Activated T-cell treated with anti-CD3 and anti-CD28 coated beads for 24 hours (primary cell): ENCODE results near the gene GPR6.
A peak's percentile ranks its signal among the peaks of the same experiment; 100 is the strongest.

Experiments used
- DNase-seq: peaks from one replicate; pipeline ENCODE4 v3.0.0-alpha.2; 2020; ENCODE audit warnings: low read depth

The GPR6 gene, protein sequence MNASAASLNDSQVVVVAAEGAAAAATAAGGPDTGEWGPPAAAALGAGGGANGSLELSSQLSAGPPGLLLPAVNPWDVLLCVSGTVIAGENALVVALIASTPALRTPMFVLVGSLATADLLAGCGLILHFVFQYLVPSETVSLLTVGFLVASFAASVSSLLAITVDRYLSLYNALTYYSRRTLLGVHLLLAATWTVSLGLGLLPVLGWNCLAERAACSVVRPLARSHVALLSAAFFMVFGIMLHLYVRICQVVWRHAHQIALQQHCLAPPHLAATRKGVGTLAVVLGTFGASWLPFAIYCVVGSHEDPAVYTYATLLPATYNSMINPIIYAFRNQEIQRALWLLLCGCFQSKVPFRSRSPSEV

GRCh38 chr6:109978174-109979032 is at the start of gene GPR6:
TSS of gene GPR6 (plus strand) at chr6:109978311. CDS start at chr6:109979113, 802 bp downstream.
- peak; percentile 16 for DNase-seq

DNA sequence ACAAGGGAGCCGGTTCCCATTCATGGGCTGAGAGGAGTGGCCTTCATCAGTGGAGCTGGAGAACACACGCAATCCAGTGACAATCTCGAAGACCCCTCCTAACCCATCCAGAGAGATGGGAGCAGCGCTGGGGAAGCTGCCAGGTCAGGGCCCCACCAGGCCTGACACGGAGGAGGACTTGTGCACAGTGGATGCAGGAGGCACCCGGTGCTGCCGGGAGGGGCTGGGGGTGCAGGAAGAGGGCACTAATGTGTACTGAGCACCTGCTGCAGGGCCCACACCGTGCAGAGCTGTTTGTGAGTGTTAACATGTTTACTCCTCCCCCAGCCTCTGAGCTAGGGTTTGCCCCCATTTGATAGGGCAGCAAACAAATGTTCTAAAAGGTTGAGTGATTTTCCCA is 43.8 kb upstream of the GPR6 start:
- DNase-seq: no peak

DNA sequence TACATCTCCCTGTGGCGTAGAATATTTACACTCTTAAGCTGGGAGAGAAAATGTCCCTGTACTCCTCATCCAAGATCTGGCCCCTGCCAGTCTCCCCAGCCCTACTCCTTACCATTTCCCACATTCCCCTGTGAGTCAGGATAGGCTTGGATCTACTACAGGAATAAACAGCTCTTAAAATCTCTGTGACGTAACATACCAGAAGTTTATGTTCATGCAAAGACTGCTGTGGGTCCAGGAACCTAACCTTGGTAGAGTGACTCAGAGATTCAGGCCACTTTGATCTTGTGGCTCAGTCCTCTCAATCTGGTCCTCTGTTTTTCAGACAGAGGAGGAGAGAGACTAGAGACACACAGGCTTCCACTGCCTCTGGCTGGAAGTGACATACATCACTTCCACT is 38.5 kb upstream of the GPR6 start:
- DNase-seq: no peak

GRCh38 chr6:109944448-109944847 is 33.7 kb upstream of the GPR6 start:
- no peak for DNase-seq

- no peak for DNase-seq
Observed at GRCh38 chr6:109945091-109945490, 33.0 kb upstream of the GPR6 start.

DNA sequence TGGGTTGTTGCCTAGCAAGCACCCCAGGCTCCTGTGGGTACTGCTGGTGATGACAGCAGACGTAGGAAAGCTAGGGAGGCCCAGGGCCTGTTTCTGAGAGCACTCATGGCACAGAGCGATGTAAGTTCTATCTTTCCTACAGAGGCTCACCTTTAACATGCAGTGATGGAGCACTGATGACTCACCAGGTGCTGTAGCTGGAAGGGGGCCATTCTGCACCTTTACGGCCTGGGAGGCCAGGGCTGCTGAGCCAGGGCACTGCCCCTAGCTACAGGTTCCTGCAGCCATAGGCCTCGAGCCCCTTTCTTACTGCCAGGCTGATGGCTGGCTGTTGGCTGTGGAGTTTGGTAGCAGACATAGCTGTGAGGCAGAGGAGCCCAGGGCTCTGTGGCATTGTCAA is 31.1 kb upstream of the GPR6 start:
- no peak for DNase-seq

- no peak for DNase-seq
Observed at GRCh38 chr6:109949281-109950065, 28.6 kb upstream of the GPR6 start.

DNA sequence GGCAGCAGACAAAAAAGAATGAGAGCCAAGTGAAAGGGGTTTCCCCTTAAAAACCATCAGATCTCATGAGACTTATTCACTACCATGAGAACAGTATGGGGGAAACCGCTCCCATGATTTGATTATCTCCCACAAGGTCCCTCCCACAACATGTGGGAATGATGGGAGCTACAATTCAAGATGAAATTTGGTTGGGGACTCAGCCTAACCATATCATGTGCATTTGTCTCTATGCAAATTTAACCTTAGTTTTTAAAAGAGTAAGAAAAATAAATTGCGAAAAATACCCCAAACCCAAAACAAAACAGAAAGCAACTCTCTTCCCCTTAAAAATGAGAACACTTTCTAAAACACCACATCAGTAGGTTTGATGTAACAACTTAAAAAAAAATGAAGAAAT is 22.6 kb upstream of the GPR6 start:
- no peak for DNase-seq

- DNase-seq: no peak
Observed at GRCh38 chr6:109958626-109959025, 19.5 kb upstream of the GPR6 start.

DNA sequence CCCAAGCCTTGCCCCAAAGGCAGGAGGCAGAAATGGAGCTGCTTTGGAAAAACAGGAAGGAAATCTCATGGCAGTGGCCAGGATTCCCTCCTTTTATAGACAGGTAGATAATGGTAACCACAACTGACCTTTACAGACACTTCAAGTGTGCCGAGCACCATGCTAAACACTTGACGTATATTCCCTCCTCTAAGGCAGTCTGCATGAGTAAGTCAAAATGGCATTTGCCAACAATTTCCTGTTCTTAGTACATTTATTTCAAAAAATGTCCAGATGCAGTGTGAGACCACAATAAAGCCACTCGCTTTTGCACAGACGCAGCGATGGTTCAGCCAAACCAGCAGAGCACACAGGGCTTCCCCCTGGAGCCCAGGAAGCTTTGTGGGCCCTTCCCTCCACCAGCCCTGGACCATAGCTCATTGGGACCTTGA is 16.5 kb upstream of the GPR6 start:
- DNase-seq: no peak

DNA sequence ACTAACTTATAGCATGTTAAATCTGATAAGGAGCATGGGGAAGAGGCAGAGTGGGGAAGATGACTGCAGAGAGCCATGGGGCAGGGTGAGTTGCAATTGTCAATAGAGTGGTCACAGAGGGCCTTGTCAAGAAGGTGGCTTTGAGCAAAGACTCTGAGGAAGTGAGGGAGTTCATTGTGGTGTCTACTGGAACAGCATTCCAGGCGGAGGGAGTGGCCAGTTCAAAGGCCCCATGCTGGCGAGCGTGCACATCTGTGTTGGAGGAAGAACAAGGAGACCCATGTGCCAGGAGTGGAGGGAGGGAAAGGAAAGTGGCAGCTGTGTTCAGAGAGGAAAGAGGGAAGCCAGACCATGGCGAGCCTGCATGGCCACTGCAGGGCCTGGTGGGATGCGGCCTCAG is 15.8 kb upstream of the GPR6 start:
- no peak for DNase-seq

- no peak for DNase-seq
Observed at GRCh38 chr6:109963598-109964170, 14.4 kb upstream of the GPR6 start.

GRCh38 chr6:109964949-109965348 is 13.2 kb upstream of the GPR6 start:
- no peak for DNase-seq

DNA sequence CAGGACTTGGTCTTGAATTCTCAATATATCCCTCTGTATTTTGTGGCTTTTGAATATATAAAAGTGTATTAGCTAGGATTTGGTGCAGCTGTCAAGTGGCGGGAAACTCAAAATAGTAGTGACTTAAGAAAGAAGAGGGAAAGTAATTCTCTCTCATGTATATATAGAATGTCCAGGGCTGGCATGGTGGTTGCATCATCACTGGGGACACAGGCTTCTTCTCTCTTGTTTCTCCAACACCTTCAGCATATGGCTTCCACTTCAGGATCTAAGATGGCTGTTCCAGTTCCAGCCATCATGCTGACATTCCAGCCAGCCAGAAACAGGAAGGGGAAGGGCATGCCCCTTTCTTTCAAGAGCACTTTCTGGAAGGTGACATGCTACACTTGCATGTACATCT is 11.8 kb upstream of the GPR6 start:
- DNase-seq: no peak

DNA sequence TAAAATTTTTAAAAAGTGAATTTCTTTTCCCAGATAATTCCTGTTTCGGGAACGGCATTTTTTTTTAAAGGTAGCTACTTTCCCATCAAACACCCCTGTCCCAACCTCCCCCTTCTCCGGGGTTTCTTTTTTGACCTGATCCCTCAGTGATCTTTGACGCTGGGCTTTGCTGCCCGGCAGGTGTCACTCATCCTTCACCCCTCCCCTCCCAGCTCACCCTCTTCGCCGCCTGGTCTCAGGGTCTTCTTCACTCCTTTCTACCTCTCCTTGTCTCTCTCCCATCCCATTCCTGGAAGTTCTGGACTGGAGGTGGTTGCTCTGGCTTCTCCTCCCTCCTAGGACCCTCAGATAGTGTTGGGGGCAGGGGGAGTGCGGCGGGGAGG is 329 bp upstream of the GPR6 start:
- no peak for DNase-seq

DNA sequence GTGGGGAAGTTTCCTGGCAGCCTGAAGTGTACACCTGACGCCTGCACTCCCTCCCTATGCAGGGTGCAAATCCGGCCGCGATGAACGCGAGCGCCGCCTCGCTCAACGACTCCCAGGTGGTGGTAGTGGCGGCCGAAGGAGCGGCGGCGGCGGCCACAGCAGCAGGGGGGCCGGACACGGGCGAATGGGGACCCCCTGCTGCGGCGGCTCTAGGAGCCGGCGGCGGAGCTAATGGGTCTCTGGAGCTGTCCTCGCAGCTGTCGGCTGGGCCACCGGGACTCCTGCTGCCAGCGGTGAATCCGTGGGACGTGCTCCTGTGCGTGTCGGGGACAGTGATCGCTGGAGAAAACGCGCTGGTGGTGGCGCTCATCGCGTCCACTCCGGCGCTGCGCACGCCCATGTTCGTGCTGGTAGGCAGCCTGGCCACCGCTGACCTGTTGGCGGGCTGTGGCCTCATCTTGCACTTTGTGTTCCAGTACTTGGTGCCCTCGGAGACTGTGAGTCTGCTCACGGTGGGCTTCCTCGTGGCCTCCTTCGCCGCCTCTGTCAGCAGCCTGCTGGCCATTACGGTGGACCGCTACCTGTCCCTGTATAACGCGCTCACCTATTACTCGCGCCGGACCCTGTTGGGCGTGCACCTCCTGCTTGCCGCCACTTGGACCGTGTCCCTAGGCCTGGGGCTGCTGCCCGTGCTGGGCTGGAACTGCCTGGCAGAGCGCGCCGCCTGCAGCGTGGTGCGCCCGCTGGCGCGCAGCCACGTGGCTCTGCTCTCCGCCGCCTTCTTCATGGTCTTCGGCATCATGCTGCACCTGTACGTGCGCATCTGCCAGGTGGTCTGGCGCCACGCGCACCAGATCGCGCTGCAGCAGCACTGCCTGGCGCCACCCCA is 1.2 kb downstream of the GPR6 start:
- DNase-seq: no peak

DNA sequence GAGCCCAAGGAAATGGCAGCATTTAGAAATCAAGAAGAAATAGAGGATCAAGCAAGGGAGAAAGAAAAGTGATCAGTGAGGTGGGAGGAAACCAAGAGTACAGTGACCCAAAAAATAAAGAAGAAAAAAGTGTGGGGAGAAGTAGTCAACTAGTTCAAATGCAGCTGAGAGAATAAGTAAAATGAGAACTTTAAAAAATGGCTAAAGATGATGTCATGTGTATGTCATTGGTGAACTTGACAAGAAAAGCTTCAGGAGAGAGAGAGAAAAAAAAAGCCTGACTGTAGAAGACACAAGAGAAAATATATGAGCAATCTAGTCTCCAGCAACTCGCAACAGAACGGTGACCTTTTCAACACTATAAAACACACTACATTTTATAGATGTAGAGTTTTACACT is 6.3 kb downstream of the GPR6 start:
- DNase-seq: no peak

- DNase-seq: no peak
Observed at GRCh38 chr6:109987196-109987595, 9.1 kb downstream of the GPR6 start.

DNA sequence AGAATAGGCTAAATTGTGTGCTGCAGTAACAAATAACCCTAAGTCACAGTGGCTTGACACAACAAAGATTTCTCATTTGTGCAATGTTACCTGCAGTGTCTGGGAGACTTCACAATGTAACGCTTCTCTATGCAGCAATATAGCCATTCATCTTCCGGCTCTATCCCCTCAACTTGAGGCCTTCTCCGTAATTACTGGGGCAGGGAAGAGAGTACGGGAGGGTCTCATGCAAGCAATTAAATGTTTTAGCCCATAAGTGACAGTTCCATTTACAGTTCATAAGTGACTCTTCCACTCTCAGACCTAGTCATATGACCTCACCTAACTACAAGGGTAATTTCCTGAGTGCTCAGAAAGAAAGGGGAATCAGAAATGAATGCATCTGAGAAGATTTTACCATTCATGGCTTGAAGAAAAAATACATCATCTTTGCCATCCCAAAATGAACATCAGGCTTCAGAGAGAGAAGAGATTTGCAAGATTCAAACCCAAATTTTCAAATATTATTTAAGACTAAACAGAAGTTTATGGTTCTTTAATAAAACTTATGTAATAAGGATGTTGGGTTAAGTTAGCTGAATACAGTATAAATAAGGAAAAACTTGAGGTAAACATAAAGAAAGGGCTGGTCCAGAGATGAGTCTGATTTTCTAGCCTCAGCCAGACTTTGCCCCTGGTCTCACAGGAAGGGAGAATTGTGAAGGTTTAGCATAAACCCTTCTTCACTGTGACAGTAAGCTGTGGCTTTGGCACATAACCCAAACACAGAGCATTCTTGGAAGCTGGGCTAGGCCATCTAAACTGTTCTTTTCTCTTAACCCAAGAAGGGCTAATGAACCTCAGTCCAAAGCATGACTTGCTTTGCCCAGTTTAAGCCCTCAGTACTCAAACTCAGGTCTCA is 13.3 kb downstream of the GPR6 start:
- no peak for DNase-seq

GRCh38 chr6:109998159-109998785 is 20.2 kb downstream of the GPR6 start:
- no peak for DNase-seq
